Tibial nerve (tissue), 4 donors: ENCODE data around the gene HOXD10. TPM values are rescaled to one million over a fixed set of nuclear protein-coding genes. Genes with fewer than 3 reads are reported as not detected.

Experiments used
- DNase-seq, 2 donors: peaks; one replicate each; pipeline ENCODE4 v3.0.0-alpha.2; 2019; ENCODE audit warnings: low spot score in 2 of 2
- H3K27ac ChIP-seq, 4 donors: fragments of 200-600 bp; sonication (generic) in 3 of 4; one replicate each; pipeline ENCODE4 v1.5.1; 2017 to 2019; ENCODE audit warnings: mild to moderate bottlenecking in 1 of 4
- H3K27me3 ChIP-seq, 2 donors: fragments of 200-600 bp; sonication (generic) in 1 of 2; one replicate each; pipeline versions ENCODE4 v1.5.1 to v1.6.0; 2017 to 2019
- H3K36me3 ChIP-seq, 3 donors: fragments of 200-600 bp; sonication (generic); one replicate each; pipeline ENCODE4 v1.5.1; 2018 to 2019
- H3K4me1 ChIP-seq, 4 donors: fragments of 200-600 bp; sonication (generic) in 3 of 4; one replicate each; pipeline ENCODE4 v1.5.1; 2017 to 2019
- H3K4me3 ChIP-seq, 4 donors: fragments of 200-600 bp; sonication (generic) in 3 of 4; one replicate each; pipeline ENCODE4 v1.5.1; 2017 to 2019; ENCODE audit warnings: mild to moderate bottlenecking in 1 of 4, moderate library complexity in 1 of 4
- H3K9me3 ChIP-seq, 4 donors: fragments of 200-600 bp; sonication (generic) in 3 of 4; one replicate each; pipeline ENCODE4 v1.5.1; 2017 to 2019
- CTCF ChIP-seq, 5 experiments: fragments of 200-600 bp in 3 of 5; fragments of 450-650 bp in 2 of 5; sonication (generic) in 3 of 5; IDR thresholded peaks; one replicate each; pipeline ENCODE4 v1.5.1; 2016 to 2019; ENCODE audit warnings: antibody characterized with exemption in 5 of 5, mild to moderate bottlenecking in 3 of 5, moderate library complexity in 2 of 5
- EP300 ChIP-seq, 2 donors: sonication (generic); formaldehyde crosslinking; IDR thresholded peaks; one replicate each; pipeline ENCODE4 v1.6.1; 2017; ENCODE audit warnings: antibody characterized with exemption in 2 of 2, mild to moderate bottlenecking in 1 of 2
- POLR2A ChIP-seq, 2 donors: fragments of 450-650 bp; IDR thresholded peaks; one replicate each; pipeline ENCODE4 v1.6.1; 2017; ENCODE audit warnings: antibody characterized with exemption in 2 of 2, mild to moderate bottlenecking in 2 of 2, moderate library complexity in 2 of 2
- WGBS, 2 donors: methylation state at CpG; one replicate each; pipeline ENCODE4 v1.1.5; 2018; 5-methylcytosine and 5-hydroxymethylcytosine counted together
- total RNA-seq, 4 donors: library from RNA; depleted of rRNA; stranded (reverse); fragments of >200 nt; gene quantifications; one replicate each; pipeline ENCODE4 v1.1.0, GENCODE V29; 2016

Gene HOXD10
- total RNA-seq, 4 donors from 2014 or later: 0.39 to 2.1 (median 1.1) TPM

DNA sequence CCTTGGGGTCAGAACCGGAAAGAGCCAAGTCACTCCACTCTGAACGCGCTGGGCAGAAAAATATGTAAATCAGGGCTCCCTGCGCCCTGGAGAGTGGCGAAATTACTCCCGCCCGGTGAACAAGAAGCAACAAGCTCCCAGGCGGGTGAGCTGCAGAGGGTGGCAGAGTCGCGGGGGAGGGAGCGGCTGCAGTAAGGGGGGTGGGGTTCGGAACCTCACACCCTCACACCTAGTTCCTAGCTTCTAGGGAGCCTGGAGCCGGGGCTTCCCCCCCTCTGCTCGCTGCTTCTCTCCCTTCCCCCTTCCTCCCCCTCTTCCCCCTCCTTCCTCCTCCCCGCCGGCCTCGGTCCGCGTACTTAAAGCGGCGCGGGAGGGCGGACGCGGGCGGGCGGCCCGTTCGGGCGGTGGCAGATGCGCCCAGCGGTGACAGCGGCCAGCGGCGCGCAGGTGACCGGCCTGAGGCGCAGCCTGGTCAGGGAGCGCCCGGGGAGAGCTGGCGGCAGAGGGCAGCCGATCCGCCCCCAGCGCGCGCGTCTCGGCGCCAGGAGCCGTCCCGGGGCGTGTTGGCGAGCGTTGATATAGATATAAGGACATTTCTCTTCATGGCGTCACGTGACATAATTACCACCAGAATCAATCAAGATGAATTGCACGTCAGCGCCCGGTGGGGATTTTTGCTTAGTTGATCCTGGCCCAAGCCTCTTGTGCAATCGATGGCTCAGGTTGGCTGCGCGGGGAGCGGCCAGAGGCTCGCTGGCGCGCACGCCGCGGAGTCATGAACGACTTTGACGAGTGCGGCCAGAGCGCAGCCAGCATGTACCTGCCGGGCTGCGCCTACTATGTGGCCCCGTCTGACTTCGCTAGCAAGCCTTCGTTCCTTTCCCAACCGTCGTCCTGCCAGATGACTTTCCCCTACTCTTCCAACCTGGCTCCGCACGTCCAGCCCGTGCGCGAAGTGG is 9.7 kb upstream of the HOXD10 start, which contains the start of gene HOXD11:
Gene HOXD11 (plus strand): TSS at position 700 of the 959 bp plus-strand sequence. CDS start 76 bp downstream, at position 776.
- Histone ChIP-seq H3K4me3 (peak within 1 kb of the TSS in 1 of 4 donors; percentile 35), H3K9me3 (no peaks in the 10 kb centered on the region), H3K27ac (no peak within 1 kb of the TSS), H3K36me3 (no peaks in the 10 kb centered on the region), H3K4me1 (peaks cover 0 to 56% (median 14%) of the 10 kb centered on the region in 4 donors), H3K27me3 (peaks cover 5 to 97% of the 10 kb centered on the region in 2 donors)
- TF ChIP-seq POLR2A (IDR thresholded peaks at IDR 0.05): no peak
- TF ChIP-seq EP300 (IDR thresholded peaks at IDR 0.05): no peak
- TF ChIP-seq CTCF (IDR thresholded peaks at IDR 0.05): no peak
- DNase-seq: peak in 1 of 2 donors; percentile 40
- WGBS, 2 donors: 1 to 3% methylated on average over 53 to 80 of the region's 85 CpGs

GRCh38 chr2:176107731-176108181 is 8.8 kb upstream of the HOXD10 start:
- no peak for TF ChIP-seq EP300 (IDR thresholded peaks at IDR 0.05)
- TF ChIP-seq CTCF (IDR thresholded peaks at IDR 0.05): no peak
- Histone ChIP-seq H3K27me3 (peaks cover 5 to 97% of the 10 kb centered on the region in 2 donors), H3K9me3 (no peaks in the 10 kb centered on the region), H3K27ac (no peak overlapping the region), H3K36me3 (no peaks in the 10 kb centered on the region), H3K4me1 (peaks cover 0 to 56% (median 14%) of the 10 kb centered on the region in 4 donors), H3K4me3 (peak overlapping the region in 1 of 4 donors; percentile 28)
- 2% methylated on average over 25 to 50 of the region's 59 CpGs for WGBS, 2 donors
- DNase-seq: no peak

DNA sequence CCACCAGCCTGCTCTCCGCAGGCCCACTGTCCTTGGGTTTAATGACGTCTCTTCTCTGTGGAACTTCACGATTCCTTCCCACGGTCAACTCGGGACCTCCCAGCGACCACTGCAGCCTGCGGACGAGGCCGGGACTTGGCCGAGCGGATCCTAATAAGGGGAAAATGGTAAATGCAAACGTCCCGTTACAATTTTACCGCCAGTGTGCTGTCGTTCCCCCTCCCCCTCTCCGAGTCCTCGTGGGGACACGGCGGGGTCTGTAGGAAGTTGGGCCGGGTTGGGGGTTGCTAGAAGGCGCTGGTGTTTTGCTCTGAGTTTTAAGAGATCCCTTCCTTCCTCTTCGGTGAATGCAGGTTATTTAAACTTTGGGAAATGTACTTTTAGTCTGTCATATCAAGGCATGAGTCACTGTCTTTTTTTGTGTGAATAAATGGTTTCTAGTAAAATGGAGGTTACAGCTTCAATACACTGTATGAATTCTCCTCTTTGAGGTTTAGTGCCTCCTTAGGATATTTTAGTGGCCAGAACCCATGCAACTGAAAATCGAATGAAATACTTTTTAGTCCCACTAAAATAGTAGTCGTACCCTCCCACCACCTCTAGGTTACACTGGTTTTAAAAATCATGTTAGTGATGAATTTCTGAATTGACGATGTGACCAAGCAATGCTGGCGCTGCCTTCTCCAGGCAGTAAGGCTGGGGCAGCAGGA is 7.2 kb upstream of the HOXD10 start:
- TF ChIP-seq EP300 (IDR thresholded peaks at IDR 0.05) (no peak), POLR2A (IDR thresholded peaks at IDR 0.05) (no peak), CTCF (IDR thresholded peaks at IDR 0.05) (no peak)
- 14 to 16% methylated on average over 26 of the region's 26 CpGs for WGBS, 2 donors
- H3K9me3 ChIP-seq: no peaks in the 10 kb centered on the region
- no peak overlapping the region for H3K27ac ChIP-seq
- peaks cover 5 to 97% of the 10 kb centered on the region in 2 donors for H3K27me3 ChIP-seq
- peak overlapping the region in 1 of 4 donors; percentile 0 for H3K4me3 ChIP-seq
- H3K36me3 ChIP-seq: no peaks in the 10 kb centered on the region
- DNase-seq: no peak
- H3K4me1 ChIP-seq: peaks cover 0 to 50% (median 10%) of the 10 kb centered on the region in 4 donors

GRCh38 chr2:176109946-176110345 is 6.6 kb upstream of the HOXD10 start:
- Histone ChIP-seq H3K9me3 (no peaks in the 10 kb centered on the region), H3K27ac (no peak overlapping the region), H3K36me3 (no peaks in the 10 kb centered on the region), H3K4me1 (peaks cover 0 to 44% (median 4%) of the 10 kb centered on the region in 4 donors), H3K27me3 (peaks cover 0 to 97% of the 10 kb centered on the region in 2 donors), H3K4me3 (no peak overlapping the region)
- TF ChIP-seq POLR2A (IDR thresholded peaks at IDR 0.05) (no peak), CTCF (IDR thresholded peaks at IDR 0.05) (no peak), EP300 (IDR thresholded peaks at IDR 0.05) (no peak)
- no peak for DNase-seq
- WGBS, 2 donors: 42 to 46% methylated on average over 4 of the region's 4 CpGs
